ENCODE measurements around the gene NAGK. TPM values are rescaled to one million over a fixed set of nuclear protein-coding genes. Genes with fewer than 3 reads are reported as not detected.
A peak's percentile ranks its signal among the peaks of the same experiment; 100 is the strongest.

NAGK gene
- total RNA-seq, 1 donor from 2014 or later = 150 TPM

GRCh38 chr2:71060211-71060610 lies 8.2 kb upstream of the NAGK start:
- no peak for DNase-seq
- no peak for TF ChIP-seq CTCF (IDR thresholded peaks at IDR 0.05)
- intact Hi-C loops (cut with DNase I) = no loop called here

GRCh38 chr2:71060871-71061270 lies 7.6 kb upstream of the NAGK start:
- DNase-seq (no peak), ATAC-seq (no peak)
- Histone ChIP-seq H3K27me3 (ENCODE audit: low read depth) (peaks cover 4% of the 10 kb centered on the region), H3K36me3 (no peaks in the 10 kb centered on the region), H3K9me3 (no peaks in the 10 kb centered on the region), H3K27ac (no peak overlapping the region), H3K4me1 (no peaks in the 10 kb centered on the region), H3K4me3 (no peak overlapping the region)
- TF ChIP-seq CTCF (IDR thresholded peaks at IDR 0.05) = no peak
- intact Hi-C loops (cut with DNase I) = no loop called here

More at GRCh38 chr2:71060211-71060610, 8.2 kb upstream of the NAGK start:
- H3K27me3 ChIP-seq (ENCODE audit: low read depth) = peaks cover 4% of the 10 kb centered on the region
- H3K4me3 ChIP-seq = no peak overlapping the region
- ATAC-seq = no peak
- no peaks in the 10 kb centered on the region for H3K4me1 ChIP-seq
- no peaks in the 10 kb centered on the region for H3K9me3 ChIP-seq
- H3K36me3 ChIP-seq = no peaks in the 10 kb centered on the region
- no peak overlapping the region for H3K27ac ChIP-seq

- Histone ChIP-seq H3K36me3 (no peaks in the 10 kb centered on the region), H3K4me1 (peaks cover 11% of the 10 kb centered on the region), H3K9me3 (no peaks in the 10 kb centered on the region), H3K27ac (peak overlapping the region; percentile 31), H3K4me3 (no peak overlapping the region), H3K27me3 (ENCODE audit: low read depth) (peaks cover 4% of the 10 kb centered on the region)
- ATAC-seq = no peak
- no peak for TF ChIP-seq CTCF (IDR thresholded peaks at IDR 0.05)
- intact Hi-C loops (cut with DNase I) = no loop called here
- no peak for DNase-seq
Observed at GRCh38 chr2:71063216-71063615, 5.2 kb upstream of the NAGK start.

GRCh38 chr2:71064110-71064611 lies 4.3 kb upstream of the NAGK start:
- Histone ChIP-seq H3K4me3 (no peak overlapping the region), H3K27me3 (ENCODE audit: low read depth) (peaks cover 4% of the 10 kb centered on the region), H3K36me3 (no peaks in the 10 kb centered on the region), H3K9me3 (no peaks in the 10 kb centered on the region), H3K27ac (peak overlapping the region; percentile 50), H3K4me1 (peaks cover 15% of the 10 kb centered on the region)
- intact Hi-C loops (cut with DNase I) = no loop called here
- ATAC-seq (no peak), DNase-seq (no peak)
- TF ChIP-seq CTCF (IDR thresholded peaks at IDR 0.05) = no peak

- ATAC-seq = peak in 1 of 2 donors; percentile 22
- H3K27ac ChIP-seq = peak overlapping the region; percentile 51
- H3K27me3 ChIP-seq (ENCODE audit: low read depth) = peaks cover 4% of the 10 kb centered on the region
- no peaks in the 10 kb centered on the region for H3K36me3 ChIP-seq
- no peak overlapping the region for H3K4me3 ChIP-seq
- peaks cover 24% of the 10 kb centered on the region for H3K4me1 ChIP-seq
- H3K9me3 ChIP-seq = no peaks in the 10 kb centered on the region
- no peak for DNase-seq
- no peak for TF ChIP-seq CTCF (IDR thresholded peaks at IDR 0.05)
- intact Hi-C loops (cut with DNase I) = no loop called here
Observed at GRCh38 chr2:71064754-71065621, 3.5 kb upstream of the NAGK start.

Data from lower lobe of right lung (tissue), 2 donors.